ENCODE measurements around the gene MCOLN3. TPM values are rescaled to one million over a fixed set of nuclear protein-coding genes. Genes with fewer than 3 reads are reported as not detected.
A peak's percentile ranks its signal among the peaks of the same experiment; 100 is the strongest.

Gene MCOLN3
- total RNA-seq, 8 experiments from 2014 or later = 0.05 to 17.2 (median 1.1) TPM

GRCh38 chr1:85068846-85069245, 20.5 kb upstream of the MCOLN3 start:
- Histone ChIP-seq H3K4me1 (replicated peaks in 1 of 2) (no peaks in the 10 kb centered on the region), H3K27ac (no peak overlapping the region), H3K4me3 (no peak overlapping the region)
- in situ Hi-C loops (cut with MboI; ENCODE audit: low pct_unique_long_range_greater_than_20kb in 2 of 9, low sequenced_read_pairs in 9 of 9, unreplicated experiment in 9 of 9) = no loop called here
- WGBS, 10 experiments = 14 to 100% (median 90%) methylated on average over 1 to 2 of the region's 2 CpGs; no CpG with 5 or more reads in 1 of the 10 experiments
- no peak for ATAC-seq (replicated peaks in 6 of 8)

GRCh38 chr1:85065550-85065949, 17.2 kb upstream of the MCOLN3 start:
- in situ Hi-C loops (cut with MboI; ENCODE audit: low pct_unique_long_range_greater_than_20kb in 2 of 9, low sequenced_read_pairs in 9 of 9, unreplicated experiment in 9 of 9) = no loop called here
- Histone ChIP-seq H3K4me3 (no peak overlapping the region), H3K27ac (no peak overlapping the region), H3K4me1 (replicated peaks in 1 of 2) (no peaks in the 10 kb centered on the region)
- ATAC-seq (replicated peaks in 6 of 8) = no peak
- WGBS, 10 experiments = 80 to 100% (median 84%) methylated on average over 1 of the region's 1 CpG; no CpG with 5 or more reads in 2 of the 10 experiments

- H3K27ac ChIP-seq = no peak overlapping the region
- peak in 7 of 8 experiments; percentile 13 to 31 (median 22) for ATAC-seq (replicated peaks in 6 of 8)
- 38 to 100% (median 51%) methylated on average over 1 to 7 of the region's 7 CpGs; no CpG with 5 or more reads in 1 of the 10 experiments for WGBS, 10 experiments
- no peaks in the 10 kb centered on the region for H3K4me1 ChIP-seq (replicated peaks in 1 of 2)
- in situ Hi-C loops (cut with MboI; ENCODE audit: low pct_unique_long_range_greater_than_20kb in 2 of 9, low sequenced_read_pairs in 9 of 9, unreplicated experiment in 9 of 9) = no loop called here
- H3K4me3 ChIP-seq = peak overlapping the region; percentile 35 to 55 (median 39)
Measured at GRCh38 chr1:85062425-85063026, 14.2 kb upstream of the MCOLN3 start.

DNA sequence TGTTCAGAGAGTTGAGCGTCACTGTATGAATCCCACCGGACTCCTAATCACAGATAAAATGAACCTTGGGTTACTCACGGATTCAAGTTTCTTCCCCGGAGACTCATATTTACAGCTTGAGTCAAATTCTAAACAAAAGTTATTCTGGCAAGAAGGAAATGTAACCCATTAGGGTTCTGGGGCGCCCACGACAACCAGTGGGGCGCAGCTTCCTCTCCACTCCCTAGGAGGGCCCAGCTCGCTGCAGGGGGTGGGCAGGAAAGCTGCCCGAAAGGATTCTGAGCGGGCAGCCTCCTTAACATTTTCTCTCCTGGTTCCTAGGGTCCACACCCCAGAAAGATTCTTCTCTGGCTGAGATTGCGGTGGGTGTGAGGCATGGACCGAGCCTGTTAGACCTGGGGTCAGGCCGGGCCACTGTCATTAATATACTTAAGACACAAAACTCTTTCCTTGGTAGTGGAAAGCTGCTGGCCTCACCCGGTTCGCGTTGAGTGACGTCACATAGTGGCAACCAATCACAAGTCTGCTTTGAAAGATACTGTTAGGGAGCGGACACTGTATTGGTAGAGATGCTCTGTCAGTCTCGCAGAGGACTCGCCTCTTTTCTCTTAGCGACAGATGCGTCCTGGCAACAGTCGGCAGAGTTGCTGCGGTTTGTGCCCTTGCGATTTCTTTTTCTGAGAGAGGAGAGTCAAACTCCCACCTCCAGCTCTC, 13.6 kb upstream of the MCOLN3 start:
- WGBS, 10 experiments = 0 to 60% (median 18%) methylated on average over 2 to 24 of the region's 25 CpGs; no CpG with 5 or more reads in 1 of the 10 experiments
- ATAC-seq (replicated peaks in 6 of 8) = peak; percentile 98 to 100 (median 100)
- Histone ChIP-seq H3K4me1 (replicated peaks in 1 of 2) (no peaks in the 10 kb centered on the region), H3K4me3 (peak overlapping the region; percentile 35 to 55 (median 39)), H3K27ac (no peak overlapping the region)
- in situ Hi-C loops (cut with MboI; ENCODE audit: low pct_unique_long_range_greater_than_20kb in 2 of 9, low sequenced_read_pairs in 9 of 9, unreplicated experiment in 9 of 9) = no loop called here

- WGBS, 10 experiments = 44 to 100% (median 84%) methylated on average over 2 of the region's 2 CpGs
- H3K4me1 ChIP-seq (replicated peaks in 1 of 2) = no peaks in the 10 kb centered on the region
- in situ Hi-C loops (cut with MboI; ENCODE audit: low pct_unique_long_range_greater_than_20kb in 2 of 9, low sequenced_read_pairs in 9 of 9, unreplicated experiment in 9 of 9) = no loop called here
- no peak for ATAC-seq (replicated peaks in 6 of 8)
- H3K27ac ChIP-seq = no peak overlapping the region
- H3K4me3 ChIP-seq = no peak overlapping the region
Measured at GRCh38 chr1:85060038-85060437, 11.7 kb upstream of the MCOLN3 start.

- Histone ChIP-seq H3K27ac (no peak overlapping the region), H3K4me1 (replicated peaks in 1 of 2) (no peaks in the 10 kb centered on the region), H3K4me3 (no peak overlapping the region)
- ATAC-seq (replicated peaks in 6 of 8) = no peak
- in situ Hi-C loops (cut with MboI; ENCODE audit: low pct_unique_long_range_greater_than_20kb in 2 of 9, low sequenced_read_pairs in 9 of 9, unreplicated experiment in 9 of 9) = no loop called here
- WGBS, 10 experiments = 50 to 100% (median 84%) methylated on average over 1 to 2 of the region's 2 CpGs; no CpG with 5 or more reads in 1 of the 10 experiments
Measured at GRCh38 chr1:85059563-85059962, 11.3 kb upstream of the MCOLN3 start.

GRCh38 chr1:85058786-85059185, 10.5 kb upstream of the MCOLN3 start:
- ATAC-seq (replicated peaks in 6 of 8) = no peak
- in situ Hi-C loops (cut with MboI; ENCODE audit: low pct_unique_long_range_greater_than_20kb in 2 of 9, low sequenced_read_pairs in 9 of 9, unreplicated experiment in 9 of 9) = no loop called here
- 0 to 100% (median 68%) methylated on average over 1 of the region's 1 CpG; no CpG with 5 or more reads in 2 of the 10 experiments for WGBS, 10 experiments
- no peak overlapping the region for H3K4me3 ChIP-seq
- H3K27ac ChIP-seq = no peak overlapping the region
- no peaks in the 10 kb centered on the region for H3K4me1 ChIP-seq (replicated peaks in 1 of 2)

GRCh38 chr1:85058311-85058710, 10.0 kb upstream of the MCOLN3 start:
- WGBS, 10 experiments = 14 to 75% (median 35%) methylated on average over 1 of the region's 1 CpG; no CpG with 5 or more reads in 1 of the 10 experiments
- in situ Hi-C loops (cut with MboI; ENCODE audit: low pct_unique_long_range_greater_than_20kb in 2 of 9, low sequenced_read_pairs in 9 of 9, unreplicated experiment in 9 of 9) = no loop called here
- Histone ChIP-seq H3K4me1 (replicated peaks in 1 of 2) (no peaks in the 10 kb centered on the region), H3K4me3 (no peak overlapping the region), H3K27ac (no peak overlapping the region)
- ATAC-seq (replicated peaks in 6 of 8) = no peak

- in situ Hi-C loops (cut with MboI; ENCODE audit: low pct_unique_long_range_greater_than_20kb in 2 of 9, low sequenced_read_pairs in 9 of 9, unreplicated experiment in 9 of 9) = no loop called here
- ATAC-seq (replicated peaks in 6 of 8) = no peak
- WGBS, 10 experiments = 18 to 80% (median 58%) methylated on average over 1 to 4 of the region's 4 CpGs; no CpG with 5 or more reads in 1 of the 10 experiments
- no peaks in the 10 kb centered on the region for H3K4me1 ChIP-seq (replicated peaks in 1 of 2)
- no peak overlapping the region for H3K27ac ChIP-seq
- no peak overlapping the region for H3K4me3 ChIP-seq
Measured at GRCh38 chr1:85054664-85055063, 6.4 kb upstream of the MCOLN3 start.

GRCh38 chr1:85049735-85050166, 1.5 kb upstream of the MCOLN3 start:
- no peak for ATAC-seq (replicated peaks in 6 of 8)
- in situ Hi-C loops (cut with MboI; ENCODE audit: low pct_unique_long_range_greater_than_20kb in 2 of 9, low sequenced_read_pairs in 9 of 9, unreplicated experiment in 9 of 9) = no loop called here
- Histone ChIP-seq H3K27ac (no peak overlapping the region), H3K4me3 (no peak overlapping the region), H3K4me1 (replicated peaks in 1 of 2) (no peaks in the 10 kb centered on the region)
- 0 to 100% (median 9%) methylated on average over 1 to 9 of the region's 11 CpGs for WGBS, 10 experiments

GRCh38 chr1:85047472-85048295, 616 bp downstream of the MCOLN3 start:
- WGBS, 10 experiments = 2 to 47% (median 10%) methylated on average over 4 to 17 of the region's 55 CpGs; no CpG with 5 or more reads in 4 of the 10 experiments
- ATAC-seq (replicated peaks in 6 of 8) = peak; percentile 80 to 86 (median 85)

DNA sequence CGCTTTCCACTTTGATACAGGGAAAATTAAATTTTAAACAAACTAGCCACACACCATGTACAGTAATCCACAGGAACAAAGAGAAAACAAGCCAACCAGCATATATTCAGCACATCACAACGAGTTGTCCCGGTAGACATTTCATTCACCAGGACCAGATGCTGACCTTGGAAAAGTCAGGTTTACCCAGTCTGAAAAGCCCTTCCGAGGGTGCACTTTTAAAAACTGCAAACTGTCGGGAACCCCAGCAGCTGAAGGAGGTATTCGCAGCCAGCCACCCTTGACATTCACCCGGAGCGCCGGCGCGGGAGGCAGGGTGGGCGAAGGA, 1.2 kb downstream of the MCOLN3 start:
- in situ Hi-C loops (cut with MboI; ENCODE audit: low pct_unique_long_range_greater_than_20kb in 2 of 9, low sequenced_read_pairs in 9 of 9, unreplicated experiment in 9 of 9) = no loop called here
- no peak overlapping the region for H3K4me3 ChIP-seq

More at GRCh38 chr1:85047472-85048295, 616 bp downstream of the MCOLN3 start:
- peak overlapping the region; percentile 29 to 45 (median 36) for H3K4me3 ChIP-seq
- in situ Hi-C loops (cut with MboI; ENCODE audit: low pct_unique_long_range_greater_than_20kb in 2 of 9, low sequenced_read_pairs in 9 of 9, unreplicated experiment in 9 of 9) = no loop called here
- H3K27ac ChIP-seq = no peak overlapping the region
- H3K4me1 ChIP-seq (replicated peaks in 1 of 2) = no peaks in the 10 kb centered on the region

DNA sequence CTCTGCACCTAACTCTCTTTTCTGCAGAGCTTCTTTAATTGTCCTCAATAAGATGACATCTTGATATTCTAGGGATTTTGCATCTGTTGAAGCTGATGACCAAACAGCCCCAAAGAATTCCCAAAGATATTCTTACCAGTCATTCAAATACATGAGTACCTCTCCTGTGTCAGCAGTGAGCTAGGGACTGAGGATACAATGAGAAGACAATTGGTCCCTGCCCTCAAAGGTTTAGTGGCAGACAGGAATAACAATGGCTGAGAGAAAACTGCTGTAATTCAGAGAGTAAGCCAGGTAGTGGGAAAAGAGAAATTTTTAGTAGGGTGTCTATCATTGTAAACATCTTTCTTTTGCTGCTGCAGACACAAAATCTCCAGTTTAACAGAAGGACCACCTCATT, 5.9 kb downstream of the MCOLN3 start:
- no peak overlapping the region for H3K4me3 ChIP-seq
- H3K27ac ChIP-seq = no peak overlapping the region
- no peaks in the 10 kb centered on the region for H3K4me1 ChIP-seq (replicated peaks in 1 of 2)
- in situ Hi-C loops (cut with MboI; ENCODE audit: low pct_unique_long_range_greater_than_20kb in 2 of 9, low sequenced_read_pairs in 9 of 9, unreplicated experiment in 9 of 9) = no loop called here
- no peak for ATAC-seq (replicated peaks in 6 of 8)

More for the DNA sequence above, 1.2 kb downstream of the MCOLN3 start:
- H3K27ac ChIP-seq = no peak overlapping the region
- WGBS, 10 experiments = 18 to 89% (median 39%) methylated on average over 1 to 12 of the region's 12 CpGs; no CpG with 5 or more reads in 1 of the 10 experiments
- no peak for ATAC-seq (replicated peaks in 6 of 8)
- H3K4me1 ChIP-seq (replicated peaks in 1 of 2) = no peaks in the 10 kb centered on the region
